Gastrocnemius medialis (tissue), 4 donors: ENCODE results near the gene MYOD1.

Source experiments
- POLR2A ChIP-seq, 2 donors: fragments of 450-650 bp; IDR thresholded peaks; one replicate each; pipeline ENCODE4 v1.6.1; 2017; ENCODE audit warnings: antibody characterized with exemption in 2 of 2, mild to moderate bottlenecking in 2 of 2, moderate library complexity in 2 of 2
- TF ChIP-seq, protein P1 (sequence below), 5 experiments: fragments of 450-650 bp in 3 of 5; fragments of 200-600 bp in 2 of 5; sonication (generic) in 2 of 5; IDR thresholded peaks in 4 of 5; conservative IDR thresholded peaks in 1 of 5; 1 replicate in 4 of 5; 2 replicates in 1 of 5; pipeline ENCODE4 v1.5.1; 2016 to 2019; ENCODE audit warnings: antibody characterized with exemption in 5 of 5, mild to moderate bottlenecking in 3 of 5, moderate library complexity in 3 of 5

DNA sequence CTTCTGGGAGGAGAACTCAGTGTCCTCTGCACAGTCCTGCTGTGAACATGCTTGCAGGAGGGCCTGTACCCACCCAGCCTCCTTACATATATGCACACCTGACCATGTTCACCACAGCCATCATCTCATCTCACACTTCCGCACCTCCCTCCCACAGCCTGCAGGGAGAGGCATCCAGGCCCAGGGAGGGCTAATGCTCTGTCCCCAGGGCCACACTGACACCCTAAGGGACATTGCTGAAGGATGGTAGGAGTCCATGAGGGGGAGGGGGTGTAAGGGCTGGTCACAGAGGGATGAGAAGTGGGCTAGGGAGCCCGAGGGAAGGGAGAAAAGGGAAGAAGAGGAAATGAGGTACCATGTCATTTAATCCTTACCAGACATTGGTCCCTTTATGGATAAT is 10.8 kb downstream of the MYOD1 start:
- TF ChIP-seq, protein P1, sequence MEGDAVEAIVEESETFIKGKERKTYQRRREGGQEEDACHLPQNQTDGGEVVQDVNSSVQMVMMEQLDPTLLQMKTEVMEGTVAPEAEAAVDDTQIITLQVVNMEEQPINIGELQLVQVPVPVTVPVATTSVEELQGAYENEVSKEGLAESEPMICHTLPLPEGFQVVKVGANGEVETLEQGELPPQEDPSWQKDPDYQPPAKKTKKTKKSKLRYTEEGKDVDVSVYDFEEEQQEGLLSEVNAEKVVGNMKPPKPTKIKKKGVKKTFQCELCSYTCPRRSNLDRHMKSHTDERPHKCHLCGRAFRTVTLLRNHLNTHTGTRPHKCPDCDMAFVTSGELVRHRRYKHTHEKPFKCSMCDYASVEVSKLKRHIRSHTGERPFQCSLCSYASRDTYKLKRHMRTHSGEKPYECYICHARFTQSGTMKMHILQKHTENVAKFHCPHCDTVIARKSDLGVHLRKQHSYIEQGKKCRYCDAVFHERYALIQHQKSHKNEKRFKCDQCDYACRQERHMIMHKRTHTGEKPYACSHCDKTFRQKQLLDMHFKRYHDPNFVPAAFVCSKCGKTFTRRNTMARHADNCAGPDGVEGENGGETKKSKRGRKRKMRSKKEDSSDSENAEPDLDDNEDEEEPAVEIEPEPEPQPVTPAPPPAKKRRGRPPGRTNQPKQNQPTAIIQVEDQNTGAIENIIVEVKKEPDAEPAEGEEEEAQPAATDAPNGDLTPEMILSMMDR (IDR thresholded peaks at IDR 0.05 in 4 of 5, conservative IDR thresholded peaks at IDR 0.05 in 1 of 5) = no peak
- no peak for TF ChIP-seq POLR2A (IDR thresholded peaks at IDR 0.05)
